Mesenchymal stem cell (in vitro differentiated cells and primary cell): ENCODE measurements around the gene TXNDC12.
A peak's percentile ranks its signal among the peaks of the same experiment; 100 is the strongest.

Source experiments
- DNase-seq: peaks from one replicate; pipeline ENCODE4 v3.0.0-alpha.2; 2013
- H2AFZ ChIP-seq: one replicate; pipeline ENCODE4 v1.6.1; 2013; ENCODE audit warnings: low read depth, mild to moderate bottlenecking, control low read depth, inconsistent platforms, low read length, moderate library complexity
- H2AK5ac ChIP-seq: 2 replicates; pipeline ENCODE4 v1.6.1; 2013; ENCODE audit warnings: low read length, moderate library complexity, mild to moderate bottlenecking, inconsistent platforms; ENCODE audit not compliant: severe bottlenecking
- H2BK120ac ChIP-seq: one replicate; pipeline ENCODE4 v1.6.1; 2013; ENCODE audit warnings: low read depth, mild to moderate bottlenecking, inconsistent platforms, low read length, moderate library complexity
- H2BK12ac ChIP-seq, 2 experiments: one replicate each; pipeline ENCODE4 v1.6.1; 2013; ENCODE audit warnings: inconsistent platforms in 2 of 2, low read length in 2 of 2, mild to moderate bottlenecking in 2 of 2, moderate library complexity in 2 of 2, control low read depth in 1 of 2
- H2BK15ac ChIP-seq: one replicate; pipeline ENCODE4 v1.6.1; 2013; ENCODE audit warnings: mild to moderate bottlenecking, low read depth, inconsistent platforms; ENCODE audit not compliant: poor library complexity, severe bottlenecking
- H2BK5ac ChIP-seq: 2 replicates; pipeline ENCODE4 v1.6.1; 2013; ENCODE audit warnings: low read depth, mild to moderate bottlenecking, low read length, control low read depth, inconsistent platforms; ENCODE audit not compliant: poor library complexity, severe bottlenecking
- H3K14ac ChIP-seq, 2 experiments: one replicate each; pipeline ENCODE4 v1.6.1; 2013; ENCODE audit warnings: inconsistent platforms in 2 of 2, low read length in 2 of 2, control low read depth in 1 of 2, mild to moderate bottlenecking in 1 of 2, moderate library complexity in 1 of 2
- H3K18ac ChIP-seq, 2 experiments: one replicate each; pipeline ENCODE4 v1.6.1; 2013; ENCODE audit warnings: inconsistent platforms in 2 of 2, low read length in 2 of 2, control low read depth in 1 of 2, low read depth in 1 of 2, mild to moderate bottlenecking in 1 of 2
- H3K23ac ChIP-seq, 2 experiments: one replicate each; pipeline ENCODE4 v1.6.1; 2013; ENCODE audit warnings: inconsistent platforms in 2 of 2, low read length in 2 of 2, mild to moderate bottlenecking in 2 of 2, moderate library complexity in 2 of 2, control low read depth in 1 of 2
- H3K27ac ChIP-seq: 2 replicates; pipeline ENCODE4 v1.5.1; 2013; ENCODE audit warnings: mild to moderate bottlenecking, moderate library complexity, low read length, control low read depth, inconsistent platforms; ENCODE audit not compliant: poor library complexity, severe bottlenecking
- H3K27me3 ChIP-seq, 2 experiments: 2 replicates each; pipeline versions ENCODE4 v1.6.1 to v1.7.0; 2013; ENCODE audit warnings: low read length in 2 of 2, mild to moderate bottlenecking in 2 of 2, moderate library complexity in 2 of 2, control low read depth in 1 of 2, inconsistent platforms in 1 of 2; ENCODE audit not compliant: control insufficient read depth in 1 of 2, insufficient read depth in 1 of 2
- H3K36me3 ChIP-seq, 2 experiments: 2 replicates each; pipeline versions ENCODE4 v1.6.1 to v1.7.0; 2013; ENCODE audit warnings: low read length in 2 of 2, control low read depth in 1 of 2, inconsistent platforms in 1 of 2, low read depth in 1 of 2, mild to moderate bottlenecking in 1 of 2; ENCODE audit not compliant: insufficient read depth in 2 of 2, control insufficient read depth in 1 of 2
- H3K4ac ChIP-seq, 2 experiments: one replicate each; pipeline ENCODE4 v1.6.1; 2013; ENCODE audit warnings: inconsistent platforms in 2 of 2, low read length in 2 of 2, mild to moderate bottlenecking in 2 of 2, moderate library complexity in 2 of 2, control low read depth in 1 of 2, low read depth in 1 of 2
- H3K4me1 ChIP-seq: 2 replicates; pipeline ENCODE4 v1.6.1; 2013; ENCODE audit warnings: low read depth, low read length, control low read depth; ENCODE audit not compliant: control insufficient read depth, insufficient read depth
- H3K4me2 ChIP-seq: 2 replicates; pipeline ENCODE4 v1.6.1; 2013; ENCODE audit warnings: low read length, mild to moderate bottlenecking, inconsistent platforms; ENCODE audit not compliant: poor library complexity, severe bottlenecking
- H3K4me3 ChIP-seq, 2 experiments: 2 replicates each; pipeline versions ENCODE4 v1.5.1 to v1.7.0; 2013; ENCODE audit warnings: low read length in 2 of 2, mild to moderate bottlenecking in 2 of 2, control low read depth in 1 of 2, low read depth in 1 of 2; ENCODE audit not compliant: insufficient read depth in 1 of 2
- H3K79me1 ChIP-seq: replicated peaks from 2 replicates; pipeline ENCODE4 v1.6.1; 2013; ENCODE audit warnings: mild to moderate bottlenecking, control low read depth, low read length, inconsistent platforms; ENCODE audit not compliant: poor library complexity, severe bottlenecking
- H3K9ac ChIP-seq: 2 replicates; pipeline ENCODE4 v1.7.0; 2013; ENCODE audit warnings: mild to moderate bottlenecking, low read length, moderate library complexity
- H3K9me3 ChIP-seq: 2 replicates; pipeline ENCODE4 v1.7.0; 2013; ENCODE audit warnings: mild to moderate bottlenecking, low read length; ENCODE audit not compliant: control insufficient read depth
- H4K8ac ChIP-seq: one replicate; pipeline ENCODE4 v1.6.1; 2013; ENCODE audit warnings: inconsistent platforms, mild to moderate bottlenecking, low read length, moderate library complexity
- H4K91ac ChIP-seq: one replicate; pipeline ENCODE4 v1.6.1; 2013; ENCODE audit warnings: mild to moderate bottlenecking, low read length, inconsistent platforms
- WGBS: methylation state at CpG from one replicate; pipeline ENCODE4 v1.1.7; 2013; ENCODE audit warnings: mixed read lengths; 5-methylcytosine and 5-hydroxymethylcytosine counted together

The TXNDC12 gene

DNA sequence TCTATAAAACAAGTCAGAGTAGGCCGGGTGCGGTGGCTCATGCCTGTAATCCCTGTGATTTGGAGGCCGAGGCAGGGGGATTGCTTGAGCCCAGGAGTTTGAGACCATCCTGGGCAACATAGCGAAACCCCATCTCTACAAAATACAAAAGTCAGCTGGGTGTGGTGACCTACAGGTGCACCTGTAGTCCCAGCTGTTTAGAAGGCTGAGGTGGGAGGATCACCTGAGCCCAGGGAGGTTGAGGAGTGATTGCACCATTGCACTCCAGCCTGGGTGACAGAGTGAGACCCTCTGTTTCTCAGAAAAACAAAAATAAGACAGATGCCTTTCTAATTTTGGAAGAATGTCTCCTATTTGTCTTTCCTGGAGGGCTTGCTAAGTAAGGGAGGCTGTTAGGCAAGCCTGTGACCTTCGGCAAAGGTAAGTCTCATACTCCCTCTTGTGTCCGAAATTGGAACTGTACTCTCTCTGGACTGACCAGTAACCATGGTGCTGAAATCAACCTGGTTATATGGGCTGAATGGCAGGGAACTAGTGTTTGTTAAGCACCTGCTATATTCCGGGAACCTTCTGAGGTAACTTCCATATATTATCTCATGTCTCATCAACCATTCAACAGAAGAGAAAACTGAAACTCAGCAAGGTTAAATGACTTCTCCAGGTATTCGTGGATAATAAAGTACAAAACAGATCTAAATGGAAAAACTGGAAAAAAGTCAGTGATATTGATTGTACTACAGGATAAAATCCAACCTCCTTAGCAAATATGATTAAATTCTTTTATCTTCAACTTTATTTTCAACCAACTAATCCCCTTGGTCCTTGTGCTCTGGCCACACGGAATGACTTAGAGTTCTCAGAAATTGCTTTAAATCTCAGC lies 52.7 kb downstream of the TXNDC12 start:
- Histone ChIP-seq H3K9me3 (no peaks in the 10 kb centered on the region), H3K23ac (no peak overlapping the region), H2AFZ (no peak overlapping the region), H4K91ac (no peak overlapping the region), H4K8ac (no peak overlapping the region), H3K4ac (no peak overlapping the region), H3K36me3 (no peaks in the 10 kb centered on the region), H3K27me3 (peaks cover 0 to 4% of the 10 kb centered on the region in 2 experiments), H3K4me2 (no peak overlapping the region), H3K4me3 (no peak overlapping the region), H2BK120ac (no peak overlapping the region), H2BK12ac (no peak overlapping the region), H2BK15ac (no peak overlapping the region), H2BK5ac (no peak overlapping the region), H3K27ac (no peak overlapping the region), H3K9ac (no peak overlapping the region), H3K14ac (no peak overlapping the region), H2AK5ac (no peak overlapping the region), H3K4me1 (peaks cover 6% of the 10 kb centered on the region), H3K18ac (no peak overlapping the region), H3K79me1 (no peaks in the 10 kb centered on the region)
- peak; percentile 89 for DNase-seq
- 51% methylated on average over 7 of the region's 9 CpGs for WGBS

- H2AK5ac ChIP-seq: no peak overlapping the region
- H3K4me2 ChIP-seq: no peak overlapping the region
- no peaks in the 10 kb centered on the region for H3K79me1 ChIP-seq
- no peaks in the 10 kb centered on the region for H3K9me3 ChIP-seq
- H2AFZ ChIP-seq: no peak overlapping the region
- no peak overlapping the region for H3K27ac ChIP-seq
- H3K4me1 ChIP-seq: peaks cover 3% of the 10 kb centered on the region
- no peak overlapping the region for H4K91ac ChIP-seq
- no peaks in the 10 kb centered on the region for H3K36me3 ChIP-seq
- H4K8ac ChIP-seq: no peak overlapping the region
- 87% methylated on average over 1 of the region's 1 CpG for WGBS
- no peak overlapping the region for H2BK15ac ChIP-seq
- H3K18ac ChIP-seq: no peak overlapping the region
- DNase-seq: no peak
- no peak overlapping the region for H2BK5ac ChIP-seq
- H2BK120ac ChIP-seq: no peak overlapping the region
- no peak overlapping the region for H3K14ac ChIP-seq
- peaks cover 0 to 10% of the 10 kb centered on the region in 2 experiments for H3K27me3 ChIP-seq
- H3K4me3 ChIP-seq: no peak overlapping the region
- H3K4ac ChIP-seq: no peak overlapping the region
- H3K23ac ChIP-seq: no peak overlapping the region
- H3K9ac ChIP-seq: no peak overlapping the region
- no peak overlapping the region for H2BK12ac ChIP-seq
Observed at GRCh38 chr1:51998701-51999100, 56.3 kb downstream of the TXNDC12 start.

DNA sequence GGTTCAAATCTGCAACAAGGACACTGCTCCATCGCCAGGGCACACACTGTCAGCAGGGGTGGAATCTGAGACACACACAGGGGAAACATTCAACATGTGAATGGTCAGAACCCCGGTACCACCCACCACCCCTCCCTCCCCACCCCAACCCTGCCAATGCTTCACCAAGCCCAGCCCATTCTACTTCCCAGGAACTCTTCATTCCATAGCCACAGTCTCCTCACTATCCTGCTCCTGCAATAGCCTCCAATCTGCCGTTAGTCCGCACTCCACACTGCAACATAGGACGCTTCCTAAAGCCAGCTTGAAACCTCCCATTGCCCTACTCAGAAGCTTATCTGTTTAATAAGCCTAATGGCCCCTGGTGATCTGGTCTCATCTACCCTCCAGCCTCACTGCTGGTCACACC lies 57.0 kb downstream of the TXNDC12 start:
- H3K79me1 ChIP-seq: no peaks in the 10 kb centered on the region
- no peak overlapping the region for H3K27ac ChIP-seq
- WGBS: 36% methylated on average over 5 of the region's 5 CpGs
- H3K4me1 ChIP-seq: peaks cover 3% of the 10 kb centered on the region
- H4K8ac ChIP-seq: no peak overlapping the region
- no peak overlapping the region for H4K91ac ChIP-seq
- H2BK12ac ChIP-seq: no peak overlapping the region
- no peak overlapping the region for H3K23ac ChIP-seq
- no peaks in the 10 kb centered on the region for H3K9me3 ChIP-seq
- no peak overlapping the region for H3K9ac ChIP-seq
- no peak overlapping the region for H2BK120ac ChIP-seq
- no peak for DNase-seq
- H2BK15ac ChIP-seq: no peak overlapping the region
- no peak overlapping the region for H3K18ac ChIP-seq
- no peak overlapping the region for H3K14ac ChIP-seq
- no peak overlapping the region for H2BK5ac ChIP-seq
- H3K27me3 ChIP-seq: peaks cover 0 to 13% of the 10 kb centered on the region in 2 experiments
- no peak overlapping the region for H2AFZ ChIP-seq
- no peak overlapping the region for H2AK5ac ChIP-seq
- no peak overlapping the region for H3K4me3 ChIP-seq
- no peaks in the 10 kb centered on the region for H3K36me3 ChIP-seq
- H3K4ac ChIP-seq: no peak overlapping the region
- H3K4me2 ChIP-seq: no peak overlapping the region

GRCh38 chr1:51990478-51990965 lies 64.5 kb downstream of the TXNDC12 start, which contains the start of gene RAB3B:
Gene RAB3B, minus strand, starts transcription at chr1:51990700. Its CDS starts 13,583 bp downstream, at chr1:51977117.
- Histone ChIP-seq H3K4ac (no peak within 1 kb of the TSS), H3K18ac (peak within 1 kb of the TSS; percentile 31 to 46)

More at GRCh38 chr1:51990478-51990965, 64.5 kb downstream of the TXNDC12 start, which contains the start of gene RAB3B:
- Histone ChIP-seq H3K9ac (no peak within 1 kb of the TSS), H3K27me3 (peaks cover 4 to 28% of the 10 kb centered on the region in 2 experiments), H3K14ac (peak within 1 kb of the TSS in 1 of 2 experiments; percentile 39), H4K91ac (no peak within 1 kb of the TSS), H3K36me3 (no peaks in the 10 kb centered on the region), H3K4me1 (peaks cover 13% of the 10 kb centered on the region), H2BK12ac (no peak within 1 kb of the TSS), H2AFZ (no peak within 1 kb of the TSS), H3K4me2 (peak within 1 kb of the TSS; percentile 75), H2BK15ac (peak within 1 kb of the TSS; percentile 78), H3K23ac (peak within 1 kb of the TSS in 1 of 2 experiments; percentile 76), H2BK120ac (no peak within 1 kb of the TSS), H3K4me3 (peak within 1 kb of the TSS; percentile 74 to 95), H2BK5ac (peak within 1 kb of the TSS; percentile 58), H3K9me3 (no peaks in the 10 kb centered on the region), H3K27ac (no peak within 1 kb of the TSS), H3K79me1 (peaks cover 15% of the 10 kb centered on the region), H4K8ac (peak within 1 kb of the TSS; percentile 20), H2AK5ac (no peak within 1 kb of the TSS)
- under 1% methylated on average over 38 of the region's 46 CpGs for WGBS
- DNase-seq: peak; percentile 62
